HepG2 (cell line): ENCODE data around the gene U2AF2. TPM values are rescaled to one million over a fixed set of nuclear protein-coding genes. Genes with fewer than 3 reads are reported as not detected.

Experiments used
- ARNT ChIP-seq: fragments of 450-650 bp; IDR thresholded peaks from 2 replicates; pipeline ENCODE4 v1.6.1; 2017
- ARNTL ChIP-seq: sonication (generic); formaldehyde crosslinking; IDR thresholded peaks from 2 replicates; pipeline ENCODE4 v1.4.0; 2020; ENCODE audit warnings: mild to moderate bottlenecking, missing genetic modification reagents
- GABPA ChIP-seq, 2 experiments: IDR thresholded peaks; 2 replicates each; pipeline ENCODE4 v1.6.1; 2011 to 2016; ENCODE audit warnings: low read depth in 2 of 2, low read length in 1 of 2, missing biosample characterization in 1 of 2, missing genetic modification characterization in 1 of 2
- GATA4 ChIP-seq: sonication (generic); IDR thresholded peaks from 2 replicates; pipeline ENCODE4 v1.6.1; 2016; ENCODE audit warnings: antibody characterized with exemption, low read depth, borderline replicate concordance
- HCFC1 ChIP-seq: fragments of 150-350 bp; IDR thresholded peaks from 2 replicates; pipeline ENCODE4 v1.6.1; 2014; ENCODE audit warnings: low read depth, low read length
- HMG20A ChIP-seq: IDR thresholded peaks from 2 replicates; pipeline ENCODE4 v1.6.1; 2016; ENCODE audit warnings: borderline replicate concordance
- JUNB ChIP-seq: sonication (generic); formaldehyde crosslinking; IDR thresholded peaks from 2 replicates; pipeline ENCODE4 v1.8.0; 2022; ENCODE audit warnings: missing genetic modification reagents, mild to moderate bottlenecking, borderline replicate concordance
- MAFG ChIP-seq: sonication (generic); formaldehyde crosslinking; IDR thresholded peaks from 2 replicates; pipeline ENCODE4 v1.5.1; 2020; ENCODE audit warnings: mild to moderate bottlenecking, missing genetic modification reagents
- MNT ChIP-seq: fragments of 450-650 bp; IDR thresholded peaks from 2 replicates; pipeline ENCODE4 v1.6.1; 2016
- NR2F1 ChIP-seq, 2 experiments: fragments of 450-650 bp in 1 of 2; formaldehyde crosslinking in 1 of 2; IDR thresholded peaks; 2 replicates each; pipeline versions ENCODE4 v1.5.0 to v1.6.1; 2016 to 2020; ENCODE audit warnings: mild to moderate bottlenecking in 1 of 2, missing compliant biosample characterization in 1 of 2, missing genetic modification reagents in 1 of 2, moderate library complexity in 1 of 2
- ONECUT2 ChIP-seq: sonication (generic); formaldehyde crosslinking; IDR thresholded peaks from 2 replicates; pipeline ENCODE4 v1.4.0; 2020; ENCODE audit warnings: missing genetic modification reagents
- RFX5 ChIP-seq: IDR thresholded peaks from 2 replicates; pipeline ENCODE4 v1.6.1; 2011; ENCODE audit warnings: low read depth, low read length, improper control_type of control experiment
- SAP130 ChIP-seq: IDR thresholded peaks from 2 replicates; pipeline ENCODE4 v1.6.1; 2016; ENCODE audit warnings: low read depth
- SOX13 ChIP-seq, 3 experiments: fragments of 450-650 bp in 1 of 3; sonication (generic) in 1 of 3; formaldehyde crosslinking in 1 of 3; IDR thresholded peaks in 2 of 3; conservative IDR thresholded peaks in 1 of 3; 2 replicates each; pipeline versions ENCODE4 v1.5.0 to v1.6.1; 2016 to 2020; ENCODE audit warnings: antibody characterized with exemption in 1 of 3, mild to moderate bottlenecking in 1 of 3, missing compliant biosample characterization in 1 of 3, missing genetic modification reagents in 1 of 3, moderate library complexity in 1 of 3
- ZBTB38 ChIP-seq: sonication (generic); formaldehyde crosslinking; IDR thresholded peaks from 2 replicates; pipeline ENCODE4 v1.5.1; 2020; ENCODE audit warnings: mild to moderate bottlenecking, missing genetic modification reagents
- ZNF260 ChIP-seq: sonication (generic); formaldehyde crosslinking; IDR thresholded peaks from 2 replicates; pipeline ENCODE4 v1.4.0; 2020; ENCODE audit warnings: missing genetic modification reagents, low read depth, mild to moderate bottlenecking, borderline replicate concordance
- ZNF296 ChIP-seq: sonication (generic); formaldehyde crosslinking; conservative IDR thresholded peaks from 2 replicates; pipeline ENCODE4 v1.5.0; 2020; ENCODE audit warnings: mild to moderate bottlenecking, missing genetic modification reagents
- ZNF367 ChIP-seq: sonication (generic); formaldehyde crosslinking; IDR thresholded peaks from 2 replicates; pipeline ENCODE4 v1.4.0; 2020; ENCODE audit warnings: missing genetic modification reagents, borderline replicate concordance
- ZNF558 ChIP-seq: sonication (generic); formaldehyde crosslinking; IDR thresholded peaks from 2 replicates; pipeline ENCODE4 v1.9.0; 2022; ENCODE audit warnings: mild to moderate bottlenecking, missing genetic modification reagents, borderline replicate concordance
- ZNF570 ChIP-seq: sonication (generic); formaldehyde crosslinking; IDR thresholded peaks from 2 replicates; pipeline ENCODE4 v1.4.0; 2020; ENCODE audit warnings: mild to moderate bottlenecking, missing genetic modification reagents, borderline replicate concordance
- ZNF576 ChIP-seq: sonication (generic); formaldehyde crosslinking; IDR thresholded peaks from 2 replicates; pipeline ENCODE4 v1.4.0; 2020; ENCODE audit warnings: mild to moderate bottlenecking, missing genetic modification reagents
- ZNF788 ChIP-seq: sonication (generic); formaldehyde crosslinking; IDR thresholded peaks from 2 replicates; pipeline ENCODE4 v1.5.0; 2020; ENCODE audit warnings: mild to moderate bottlenecking, missing genetic modification reagents, borderline replicate concordance
- polyA plus RNA-seq, 8 experiments: library from polyadenylated mRNA; depleted of rRNA in 3 of 8; stranded (reverse) in 7 of 8; unstranded in 1 of 8; fragments of >200 nt; fragmentation: Illumina TruSeq in 4 of 8; extraction: Trizol in 4 of 8; gene quantifications; 2 replicates each; pipeline versions ENCODE4 v1.2.1 to v1.2.3, GENCODE V29; 2011 to 2016; ENCODE audit warnings: low read depth in 4 of 8, missing spikeins in 1 of 8, mixed read lengths in 1 of 8; ENCODE audit not compliant: insufficient read depth in 1 of 8
- total RNA-seq, 5 experiments: library from RNA; depleted of rRNA; stranded (reverse); fragments of >200 nt; fragmentation: Illumina TruSeq; extraction: Trizol; gene quantifications; 2 replicates each; pipeline ENCODE4 v1.2.3, GENCODE V29; 2016; ENCODE audit warnings: low read depth in 1 of 5
- TF ChIP-seq, protein P1 (sequence below): sonication (generic); formaldehyde crosslinking; IDR thresholded peaks from 2 replicates; pipeline ENCODE4 v1.4.0; 2020; ENCODE audit warnings: mild to moderate bottlenecking, missing genetic modification reagents
- TF ChIP-seq, protein P2 (sequence below): sonication (generic); formaldehyde crosslinking; IDR thresholded peaks from 2 replicates; pipeline ENCODE4 v1.4.0; 2020; ENCODE audit warnings: missing genetic modification reagents
- TF ChIP-seq, protein P3 (sequence below): conservative IDR thresholded peaks from 2 replicates; pipeline ENCODE4 v1.6.1; 2018; ENCODE audit warnings: missing genetic modification reagents

The U2AF2 gene
- total and polyA plus RNA-seq, 2 of the 13 experiments (the other 11 are each of a cell fraction or from before 2014, with no cell fraction given), result 84.3 to 124 TPM

- TF ChIP-seq, protein P1, sequence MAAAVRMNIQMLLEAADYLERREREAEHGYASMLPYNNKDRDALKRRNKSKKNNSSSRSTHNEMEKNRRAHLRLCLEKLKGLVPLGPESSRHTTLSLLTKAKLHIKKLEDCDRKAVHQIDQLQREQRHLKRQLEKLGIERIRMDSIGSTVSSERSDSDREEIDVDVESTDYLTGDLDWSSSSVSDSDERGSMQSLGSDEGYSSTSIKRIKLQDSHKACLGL, result 0 out of 2 replicates have a peak, but pooled peaks have one; percentile 20
- TF ChIP-seq NR2F1 (CRISPR knock-in tag; IDR thresholded peaks at IDR 0.05) (peak in 1 of 2 experiments; percentile 57; a peak in 2 of 4 replicates), GATA4 (peak; percentile 33; the same call in 1 of the 2 replicates), MAFG (CRISPR knock-in tag) (no peak), ZNF558 (CRISPR knock-in tag) (peak; percentile 70; the same call in 1 of the 2 replicates), SAP130 (CRISPR knock-in tag) (peak; percentile 89), ZNF367 (CRISPR knock-in tag) (no peak), ZNF570 (no peak), HMG20A (CRISPR knock-in tag) (no peak), ONECUT2 (CRISPR knock-in tag) (no peak), ARNT (no peak), ZNF576 (CRISPR knock-in tag) (no peak), HCFC1 (peak; percentile 52), JUNB (CRISPR knock-in tag) (no peak), MNT (0 out of 2 replicates have a peak, but pooled peaks have one; percentile 0), ZNF788 (CRISPR knock-in tag) (peak; percentile 61; the same call in 1 of the 2 replicates), ZBTB38 (CRISPR knock-in tag) (peak; percentile 96), SOX13 (IDR thresholded peaks at IDR 0.05) (no peak), SOX13 (CRISPR knock-in tag; conservative IDR thresholded peaks at IDR 0.05 in 1 of 2, IDR thresholded peaks at IDR 0.05 in 1 of 2) (peak in 1 of 2 experiments; percentile 18; a peak in 1 of 4 replicates), ZNF296 (CRISPR knock-in tag) (no peak), GABPA (IDR thresholded peaks at IDR 0.05; ENCODE audit: low read depth, low read length) (peak; percentile 76), GABPA (CRISPR knock-in tag; IDR thresholded peaks at IDR 0.05; ENCODE audit: low read depth) (peak; percentile 91), ARNTL (no peak; the same call in 1 of the 2 replicates), ZNF260 (CRISPR knock-in tag) (no peak), RFX5 (peak; percentile 32; the same call in 1 of the 2 replicates)
- TF ChIP-seq, protein P2, sequence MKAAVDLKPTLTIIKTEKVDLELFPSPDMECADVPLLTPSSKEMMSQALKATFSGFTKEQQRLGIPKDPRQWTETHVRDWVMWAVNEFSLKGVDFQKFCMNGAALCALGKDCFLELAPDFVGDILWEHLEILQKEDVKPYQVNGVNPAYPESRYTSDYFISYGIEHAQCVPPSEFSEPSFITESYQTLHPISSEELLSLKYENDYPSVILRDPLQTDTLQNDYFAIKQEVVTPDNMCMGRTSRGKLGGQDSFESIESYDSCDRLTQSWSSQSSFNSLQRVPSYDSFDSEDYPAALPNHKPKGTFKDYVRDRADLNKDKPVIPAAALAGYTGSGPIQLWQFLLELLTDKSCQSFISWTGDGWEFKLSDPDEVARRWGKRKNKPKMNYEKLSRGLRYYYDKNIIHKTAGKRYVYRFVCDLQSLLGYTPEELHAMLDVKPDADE, result no peak
- TF ChIP-seq, protein P3, sequence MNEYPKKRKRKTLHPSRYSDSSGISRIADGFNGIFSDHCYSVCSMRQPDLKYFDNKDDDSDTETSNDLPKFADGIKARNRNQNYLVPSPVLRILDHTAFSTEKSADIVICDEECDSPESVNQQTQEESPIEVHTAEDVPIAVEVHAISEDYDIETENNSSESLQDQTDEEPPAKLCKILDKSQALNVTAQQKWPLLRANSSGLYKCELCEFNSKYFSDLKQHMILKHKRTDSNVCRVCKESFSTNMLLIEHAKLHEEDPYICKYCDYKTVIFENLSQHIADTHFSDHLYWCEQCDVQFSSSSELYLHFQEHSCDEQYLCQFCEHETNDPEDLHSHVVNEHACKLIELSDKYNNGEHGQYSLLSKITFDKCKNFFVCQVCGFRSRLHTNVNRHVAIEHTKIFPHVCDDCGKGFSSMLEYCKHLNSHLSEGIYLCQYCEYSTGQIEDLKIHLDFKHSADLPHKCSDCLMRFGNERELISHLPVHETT, result peak; percentile 42; the same call in 1 of the 2 replicates
Observed at GRCh38 chr19:55653651-55654322, 1.0 kb upstream of the U2AF2 start (continued).
